ENCODE data around the gene CES5A.
"Not testable (repeated sequence)": the region's sequence is repeated elsewhere in the genome, so short reads cannot be mapped to it uniquely, and the experiment has no call there.

The CES5A gene

DNA sequence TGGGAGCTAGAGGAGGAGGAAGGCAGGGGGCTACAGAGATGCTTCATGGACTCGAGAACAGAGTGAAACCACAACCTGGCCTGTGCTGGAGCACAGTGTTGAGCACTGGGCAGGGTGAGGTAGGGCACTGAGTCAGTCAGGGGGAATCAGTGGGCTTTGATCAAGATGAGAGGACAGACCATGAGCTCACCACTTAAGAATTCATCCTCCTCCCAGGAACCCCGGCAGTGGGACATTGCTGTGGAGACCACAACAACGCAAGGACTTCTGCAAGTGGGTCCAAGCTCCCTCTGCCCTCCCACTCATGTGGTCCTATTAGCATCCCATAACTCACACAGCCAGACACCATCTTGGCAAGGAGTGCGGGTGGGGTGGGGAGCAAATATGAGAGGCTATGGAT, 1.7 kb upstream of the CES5A start:
- DNase-seq (ENCODE audit: low read depth in 2 of 2): no peak

- DNase-seq (ENCODE audit: low read depth in 2 of 2): no peak
Measured at GRCh38 chr16:55873122-55873521, 2.1 kb downstream of the CES5A start.

- no peak for DNase-seq (ENCODE audit: low read depth in 2 of 2)
Measured at GRCh38 chr16:55872130-55872529, 3.0 kb downstream of the CES5A start.

- no peak for DNase-seq (ENCODE audit: low read depth in 2 of 2)
Measured at GRCh38 chr16:55871411-55872038, 3.6 kb downstream of the CES5A start.

DNA sequence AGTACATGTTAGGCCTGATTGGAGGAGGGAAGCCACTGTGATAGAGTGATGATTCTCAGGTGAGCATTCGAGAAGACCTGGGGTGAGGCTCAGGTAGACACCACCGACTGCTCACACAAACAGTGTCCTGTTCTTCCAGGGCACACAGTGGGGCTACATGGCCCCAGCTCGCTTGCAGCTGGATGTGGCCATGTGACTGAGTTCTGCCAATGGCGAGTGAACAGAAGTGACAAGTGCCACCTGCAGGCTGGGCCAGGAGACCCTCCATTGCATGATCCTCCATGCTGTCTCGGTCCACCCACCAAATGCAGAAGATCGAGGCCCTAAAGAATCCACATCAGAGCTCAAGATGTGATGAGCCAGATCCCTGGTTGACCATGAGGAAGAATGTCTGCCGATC, 6.2 kb downstream of the CES5A start:
- no peak for DNase-seq (ENCODE audit: low read depth in 2 of 2)

GRCh38 chr16:55868137-55868536, 7.0 kb downstream of the CES5A start:
- DNase-seq (ENCODE audit: low read depth in 2 of 2): no peak

DNA sequence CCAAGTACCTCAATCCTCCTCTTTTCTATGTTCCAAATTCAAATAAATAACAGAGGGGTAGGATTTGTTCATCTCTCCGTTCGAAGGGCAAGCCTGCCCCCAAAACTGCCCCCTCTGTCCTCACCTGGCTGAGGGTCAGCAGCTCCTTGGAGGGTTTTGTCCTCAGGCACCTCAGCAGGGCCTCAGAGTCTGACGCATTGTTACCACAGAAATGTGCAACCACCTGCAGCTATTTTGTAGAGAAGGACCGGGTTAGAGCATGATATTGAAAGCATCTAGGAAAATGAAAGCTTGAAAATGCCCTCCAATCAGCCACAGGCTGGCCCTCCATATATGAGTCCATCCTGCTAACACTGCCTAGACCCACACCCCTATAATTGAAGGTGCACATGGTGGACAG, 13.9 kb downstream of the CES5A start:
- DNase-seq (ENCODE audit: low read depth in 2 of 2): no peak

GRCh38 chr16:55857650-55858049, 17.5 kb downstream of the CES5A start:
- DNase-seq (ENCODE audit: low read depth in 2 of 2): not testable (repeated sequence)

DNA sequence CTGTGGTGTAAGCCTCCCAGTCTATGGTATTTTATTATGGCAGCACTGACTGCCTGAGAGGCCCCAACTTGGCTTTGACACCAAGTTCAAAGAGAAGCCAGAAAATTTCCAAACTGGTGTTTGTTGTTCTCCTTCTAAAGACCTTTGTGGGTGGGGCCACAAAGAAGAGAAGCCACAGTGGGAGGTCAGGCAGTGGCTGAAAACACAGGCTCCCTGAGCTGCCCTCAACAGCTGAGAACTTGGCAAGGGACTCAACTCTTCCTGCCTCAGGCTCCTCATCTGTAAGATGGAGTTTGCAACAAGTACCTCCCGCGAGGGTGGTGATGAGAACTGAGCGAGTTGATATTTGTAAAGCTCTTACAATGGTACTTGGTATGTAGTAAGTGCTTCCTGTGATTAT, 18.2 kb downstream of the CES5A start:
- DNase-seq (ENCODE audit: low read depth in 2 of 2): no peak

DNA sequence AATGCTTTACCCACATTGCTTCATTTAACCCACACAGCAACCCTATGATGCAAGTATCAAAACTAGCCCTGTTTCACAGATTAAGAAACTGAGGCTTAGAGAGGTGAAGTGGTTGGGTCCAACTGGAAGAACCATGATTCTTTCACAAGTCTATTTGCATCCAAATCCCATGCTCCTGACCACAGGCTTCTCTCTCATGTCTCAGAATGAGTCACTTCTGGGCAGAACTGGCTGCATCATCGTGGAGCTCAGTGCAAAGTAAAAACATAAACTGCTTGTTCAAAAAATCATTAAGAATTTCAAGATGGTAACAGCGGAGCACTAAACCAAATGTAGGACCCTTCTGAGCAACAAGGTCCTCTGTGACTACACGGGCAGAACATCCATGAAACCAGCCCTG, 22.1 kb downstream of the CES5A start:
- DNase-seq (ENCODE audit: low read depth in 2 of 2): no peak

DNA sequence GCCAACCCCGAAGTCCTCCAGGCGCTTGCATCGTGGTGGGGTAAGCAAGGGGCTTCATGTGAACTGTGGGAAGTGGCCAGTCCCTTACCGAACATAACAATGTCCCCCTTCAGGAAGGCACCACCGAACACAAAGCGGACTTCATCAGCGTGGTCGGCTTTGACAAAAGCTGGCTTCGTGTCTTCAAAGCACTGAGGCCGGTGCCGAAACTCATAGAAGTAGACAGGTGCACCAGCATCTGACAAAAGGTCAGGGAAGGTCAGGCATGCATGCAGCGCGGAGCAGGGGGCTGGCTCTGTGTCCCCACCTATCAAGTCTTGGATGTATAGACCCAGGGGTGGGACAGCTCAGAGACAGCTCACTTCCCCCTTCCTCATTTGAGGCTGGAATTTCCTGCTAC, 25.6 kb downstream of the CES5A start:
- no peak for DNase-seq (ENCODE audit: low read depth in 2 of 2)

- DNase-seq (ENCODE audit: low read depth in 2 of 2): no peak
Measured at GRCh38 chr16:55846598-55847346, 28.4 kb downstream of the CES5A start.

GRCh38 chr16:55843105-55843395, 32.1 kb downstream of the CES5A start:
- DNase-seq (ENCODE audit: low read depth in 2 of 2): no peak

DNA sequence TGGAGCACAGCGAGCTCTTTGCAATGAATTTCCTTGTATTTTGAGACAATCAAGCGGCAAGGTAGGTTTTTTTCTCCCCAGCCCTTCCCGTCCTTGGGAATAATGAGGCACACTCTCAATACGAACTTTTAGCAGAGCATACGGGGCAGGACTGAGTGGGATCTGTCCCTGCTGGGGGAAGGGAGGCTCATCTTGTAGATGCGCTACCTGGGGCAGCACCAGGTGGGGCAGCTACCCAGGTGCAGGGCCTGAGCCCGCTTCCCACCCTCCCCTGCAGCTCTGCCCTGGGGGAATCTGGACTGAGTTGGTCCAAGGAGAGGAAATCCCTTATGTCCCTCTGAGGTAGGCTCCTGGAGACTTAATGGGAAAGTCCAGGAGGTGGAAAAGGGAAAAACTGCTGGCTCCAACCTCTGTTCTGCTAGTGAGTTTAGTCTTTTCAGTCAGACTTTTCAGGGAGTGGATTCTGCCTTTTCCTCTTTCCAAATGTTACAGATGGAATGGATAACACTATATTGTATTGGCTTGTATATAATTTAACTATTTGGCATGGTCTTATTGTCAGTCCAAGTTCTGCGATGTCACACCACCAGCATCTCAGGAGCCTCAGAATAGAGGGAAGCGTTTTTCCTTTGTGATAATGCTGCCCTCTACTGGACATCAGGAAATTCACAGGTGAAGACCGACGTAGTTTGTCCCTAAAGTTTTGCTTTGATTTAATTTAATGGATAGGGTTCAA, 32.6 kb downstream of the CES5A start:
- DNase-seq (ENCODE audit: low read depth in 2 of 2): no peak

- DNase-seq (ENCODE audit: low read depth in 2 of 2): no peak
Measured at GRCh38 chr16:55839115-55839514, 36.1 kb downstream of the CES5A start.

DNA sequence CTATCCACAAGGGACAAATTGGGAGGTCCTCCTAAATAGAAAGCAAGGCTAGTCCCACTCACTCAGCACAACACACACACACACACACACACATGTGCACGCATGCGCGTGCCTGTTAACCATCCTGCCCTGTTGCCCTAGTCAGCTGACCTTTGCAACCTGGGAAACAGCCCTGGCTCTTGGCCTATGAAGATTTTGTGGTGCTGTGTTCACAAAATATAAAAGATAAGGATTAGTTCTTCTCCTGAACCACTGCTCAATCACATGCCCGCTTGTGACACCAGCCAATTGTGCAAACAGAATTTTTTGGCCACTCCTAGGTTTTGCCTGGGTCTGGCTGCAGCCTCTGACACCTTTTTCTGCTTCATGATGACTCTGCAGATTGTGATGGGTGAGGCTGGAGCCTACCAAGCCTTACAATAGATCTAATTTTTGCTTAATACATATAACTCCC, 39.0 kb downstream of the CES5A start:
- no peak for DNase-seq (ENCODE audit: low read depth in 2 of 2)

- no peak for DNase-seq (ENCODE audit: low read depth in 2 of 2)
Measured at GRCh38 chr16:55835581-55835980, 39.6 kb downstream of the CES5A start.

DNA sequence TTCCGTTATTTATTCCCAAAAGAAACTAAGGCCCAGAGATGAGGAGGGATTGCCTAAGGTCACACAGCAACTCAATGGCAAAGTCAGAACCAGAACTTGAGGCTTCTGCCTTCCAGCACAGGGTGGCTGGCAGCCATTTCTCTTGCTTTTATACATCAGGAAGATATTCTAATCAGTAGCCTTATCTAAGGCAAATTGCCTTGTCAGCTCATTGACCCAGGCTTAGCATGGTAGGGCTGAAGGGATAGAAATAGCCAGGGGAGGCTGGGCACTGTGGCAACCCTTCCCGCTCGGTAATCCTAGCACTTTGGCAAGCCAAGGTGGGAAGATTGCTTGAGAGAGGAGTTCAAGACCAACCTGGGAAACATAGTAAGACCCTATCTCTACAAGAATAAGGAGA, 40.0 kb downstream of the CES5A start:
- DNase-seq (ENCODE audit: low read depth in 2 of 2): not testable (repeated sequence)

DNA sequence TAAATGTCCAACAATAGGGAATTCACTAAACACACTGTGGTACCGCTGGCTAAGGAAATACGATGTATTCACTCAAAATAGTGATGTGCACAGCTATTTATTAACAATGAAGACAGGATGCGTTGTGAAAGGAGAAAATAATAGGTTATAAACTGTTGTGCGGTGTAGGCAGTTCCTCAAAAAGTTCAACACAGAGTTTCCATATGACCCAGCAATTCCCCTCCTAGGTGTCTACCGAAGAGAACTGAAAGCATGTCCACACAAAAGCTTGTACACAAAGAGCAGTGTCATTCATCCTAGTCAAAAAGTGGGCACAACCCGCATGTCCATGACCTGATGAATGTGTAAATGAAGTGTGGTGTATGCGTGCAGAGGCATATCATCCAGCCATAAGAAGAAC, 41.1 kb downstream of the CES5A start:
- DNase-seq (ENCODE audit: low read depth in 2 of 2): no peak

DNA sequence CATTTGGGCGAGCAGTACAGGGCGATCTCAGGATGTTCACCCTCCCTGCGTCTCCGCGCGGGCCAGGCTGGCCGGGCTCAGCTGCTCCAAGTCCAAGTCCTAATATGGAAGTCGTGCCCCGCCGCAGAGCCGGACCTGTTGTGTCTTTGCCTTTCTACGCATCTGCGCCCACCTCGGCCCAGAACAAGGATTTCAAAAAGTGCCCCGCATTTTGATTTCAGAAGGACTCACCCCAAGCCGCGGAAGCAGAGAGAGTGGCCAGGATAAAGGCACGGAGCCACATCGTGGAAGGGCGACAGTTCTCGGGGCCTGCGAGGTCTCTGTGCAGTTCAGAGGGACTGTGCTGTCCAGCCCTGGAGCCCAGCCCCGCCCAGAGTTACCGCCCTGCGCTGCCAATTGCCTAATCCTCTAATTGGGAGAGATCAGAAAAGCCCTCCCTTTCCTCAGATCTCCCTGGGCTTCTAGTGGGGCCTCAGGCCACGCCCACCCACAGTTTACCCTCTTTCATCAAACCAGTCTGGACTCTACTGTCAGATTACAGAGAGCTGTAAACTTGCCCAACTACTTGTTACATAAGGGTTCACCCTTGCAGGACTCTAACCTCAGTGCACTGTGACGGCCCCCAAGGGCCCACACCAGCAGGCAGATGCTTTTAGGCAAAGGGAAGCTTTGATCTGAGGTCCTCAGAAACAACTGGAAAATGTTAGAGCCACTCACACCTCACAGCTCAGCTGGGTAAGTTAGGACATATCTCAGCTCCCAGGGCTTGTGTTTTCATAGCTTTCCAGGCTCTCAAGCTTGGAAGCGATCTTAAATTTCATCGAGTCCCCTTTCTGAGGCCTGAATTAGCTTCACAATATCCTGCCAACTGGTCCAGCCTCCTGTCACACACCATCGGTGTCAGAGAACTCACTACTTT, 42.1 kb downstream of the CES5A start, which contains the start of gene CES1:
TSS of gene CES1 (minus strand) at position 324 of the 919 bp plus-strand sequence. CDS start at position 283, 41 bp downstream.
- no peak for DNase-seq (ENCODE audit: low read depth in 2 of 2)

DNA sequence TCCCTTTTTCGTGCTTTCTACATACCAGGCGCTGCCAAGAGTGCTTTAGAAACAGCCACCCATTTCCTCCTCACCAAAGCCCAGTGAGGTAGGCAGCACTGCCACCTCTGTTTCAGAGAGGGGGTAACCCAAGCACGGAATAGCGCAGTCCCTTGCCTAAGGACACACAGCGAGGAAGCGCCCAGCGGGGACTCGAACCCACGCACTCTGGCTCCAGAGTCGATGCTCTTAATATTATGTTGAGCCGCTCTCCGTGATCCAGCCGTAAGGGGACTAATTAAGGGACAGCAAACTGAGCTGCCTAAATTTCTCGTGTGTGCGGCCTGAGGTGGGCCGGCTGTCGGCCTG, 42.8 kb downstream of the CES5A start:
- DNase-seq (ENCODE audit: low read depth in 2 of 2): no peak
